Breast epithelium (tissue), 3 donors: ENCODE results near the gene RGS9.

Experiments
- CTCF ChIP-seq, 3 donors: fragments of 450-650 bp; IDR thresholded peaks; one replicate each; pipeline ENCODE4 v1.5.1; 2016 to 2017; ENCODE audit warnings: antibody characterized with exemption in 3 of 3, mild to moderate bottlenecking in 3 of 3, moderate library complexity in 3 of 3
- POLR2A ChIP-seq: fragments of 450-650 bp; IDR thresholded peaks from one replicate; pipeline ENCODE4 v1.6.1; 2016; ENCODE audit warnings: antibody characterized with exemption, mild to moderate bottlenecking, moderate library complexity
- POLR2AphosphoS5 ChIP-seq, 3 donors: sonication (generic); formaldehyde crosslinking; IDR thresholded peaks; one replicate each; pipeline ENCODE4 v1.6.1; 2017; ENCODE audit warnings: antibody characterized with exemption in 3 of 3

- no peak for TF ChIP-seq CTCF (IDR thresholded peaks at IDR 0.05)
- TF ChIP-seq POLR2A: no peak
- no peak for TF ChIP-seq POLR2AphosphoS5 (IDR thresholded peaks at IDR 0.05)
Observed at GRCh38 chr17:65108152-65108551, 29.0 kb upstream of the RGS9 start.
